Keratinocyte (primary cell): ENCODE results near the gene OPRD1. TPM values are rescaled to one million over a fixed set of nuclear protein-coding genes. Genes with fewer than 3 reads are reported as not detected.
"Not testable (repeated sequence)": the region's sequence is repeated elsewhere in the genome, so short reads cannot be mapped to it uniquely, and the experiment has no call there.

Experiments used
- DNase-seq: peaks from one replicate; pipeline ENCODE4 v3.0.0-alpha.2; 2011; ENCODE audit warnings: low read depth, missing footprints, low spot score
- FAIRE-seq: peaks from 2 replicates; lab custom pipeline; 2011; peaks lifted over from hg19 to GRCh38; lab: Jason Lieb, UNC
- H2AFZ ChIP-seq: 2 replicates; pipeline ENCODE4 v1.6.0; 2012; ENCODE audit warnings: low read length, control low read depth, inconsistent platforms; ENCODE audit not compliant: control insufficient read depth
- H3K27ac ChIP-seq: 2 replicates; pipeline ENCODE4 v1.5.1; 2011; ENCODE audit warnings: low read length; ENCODE audit not compliant: control insufficient read depth, insufficient read depth
- H3K27me3 ChIP-seq: 3 replicates; pipeline ENCODE4 v1.6.0; 2011; ENCODE audit warnings: low read length; ENCODE audit not compliant: control insufficient read depth, insufficient read depth; ENCODE audit errors: extremely low read depth
- H3K36me3 ChIP-seq, 2 experiments: 2 replicates in 1 of 2; 3 replicates in 1 of 2; pipeline ENCODE4 v1.5.1; 2011; ENCODE audit warnings: low read length in 2 of 2, mild to moderate bottlenecking in 1 of 2; ENCODE audit not compliant: control insufficient read depth in 2 of 2, insufficient read depth in 2 of 2; ENCODE audit errors: extremely low read depth in 1 of 2
- H3K4me1 ChIP-seq: 3 replicates; pipeline ENCODE4 v1.5.1; 2011; ENCODE audit warnings: low read length; ENCODE audit not compliant: control insufficient read depth, insufficient read depth; ENCODE audit errors: extremely low read depth
- H3K4me2 ChIP-seq: 3 replicates; pipeline ENCODE4 v1.6.0; 2011; ENCODE audit warnings: low read depth, low read length; ENCODE audit not compliant: control insufficient read depth, insufficient read depth; ENCODE audit errors: extremely low read depth
- H3K4me3 ChIP-seq, 3 experiments: fragments of 200-600 bp in 1 of 3; sonication (generic) in 1 of 3; 2 replicates in 2 of 3; 3 replicates in 1 of 3; pipeline ENCODE4 v1.5.1; 2011 to 2016; ENCODE audit warnings: low read length in 3 of 3, mild to moderate bottlenecking in 3 of 3, control low read depth in 2 of 3, inconsistent platforms in 1 of 3, low read depth in 1 of 3, mixed read lengths in 1 of 3, mixed run types in 1 of 3, moderate library complexity in 1 of 3; ENCODE audit not compliant: control insufficient read depth in 2 of 3, insufficient read depth in 2 of 3; ENCODE audit errors: extremely low read depth in 1 of 3
- H3K79me2 ChIP-seq: 2 replicates; pipeline ENCODE4 v1.6.0; 2012; ENCODE audit warnings: low read length; ENCODE audit not compliant: control insufficient read depth, insufficient read depth
- H3K9ac ChIP-seq: 3 replicates; pipeline ENCODE4 v1.6.0; 2011; ENCODE audit warnings: low read length; ENCODE audit not compliant: control insufficient read depth, insufficient read depth; ENCODE audit errors: extremely low read depth
- H3K9me1 ChIP-seq: 3 replicates; pipeline ENCODE4 v1.6.0; 2011; ENCODE audit warnings: low read length; ENCODE audit not compliant: control insufficient read depth, insufficient read depth; ENCODE audit errors: extremely low read depth
- H3K9me3 ChIP-seq: 2 replicates; pipeline ENCODE4 v1.5.1; 2012; ENCODE audit warnings: low read depth, low read length; ENCODE audit not compliant: control insufficient read depth
- H4K20me1 ChIP-seq: 3 replicates; pipeline ENCODE4 v1.6.0; 2011; ENCODE audit warnings: low read length; ENCODE audit not compliant: control insufficient read depth, insufficient read depth; ENCODE audit errors: extremely low read depth
- EZH2 ChIP-seq: IDR thresholded peaks from one replicate; pipeline ENCODE4 v1.6.1; 2012; ENCODE audit warnings: inconsistent platforms, mild to moderate bottlenecking, low read length, moderate library complexity
- dilution Hi-C: fragments of 300-500 bp; cut with MboI; formaldehyde crosslinking; loops from one replicate; pipeline ENCODE4 v1.7.0; 2020; ENCODE audit warnings: low sequenced_read_pairs; ENCODE audit not compliant: extremely low pct_ligation_motif_present
- polyA plus RNA-seq, 5 experiments: library from polyadenylated mRNA; depleted of rRNA in 3 of 5; stranded (reverse) in 3 of 5; stranded (forward) in 1 of 5; unstranded in 1 of 5; fragments of >200 nt; gene quantifications; 1 replicate in 1 of 5; 2 replicates in 3 of 5; 3 replicates in 1 of 5; pipeline versions ENCODE4 v1.2.1 to v1.2.3, GENCODE V29; 2011 to 2012; ENCODE audit warnings: missing spikeins in 2 of 5, low read depth in 1 of 5, low replicate concordance in 1 of 5
- TF ChIP-seq, protein P1 (sequence below), 3 experiments: IDR thresholded peaks in 1 of 3; conservative IDR thresholded peaks in 1 of 3; optimal IDR thresholded peaks in 1 of 3; 2 replicates in 2 of 3; 3 replicates in 1 of 3; pipeline versions ENCODE3 to v1.5.1; 2011; ENCODE audit warnings: low read length in 3 of 3, mild to moderate bottlenecking in 3 of 3, moderate library complexity in 2 of 3, control low read depth in 1 of 3, inconsistent platforms in 1 of 3; ENCODE audit not compliant: insufficient read depth in 2 of 3; ENCODE audit errors: extremely low read depth in 1 of 3

Gene OPRD1
- polyA plus RNA-seq, 1 donor (not counting 4 experiments of a cell fraction or from before 2014, with no cell fraction given) = not detected

DNA sequence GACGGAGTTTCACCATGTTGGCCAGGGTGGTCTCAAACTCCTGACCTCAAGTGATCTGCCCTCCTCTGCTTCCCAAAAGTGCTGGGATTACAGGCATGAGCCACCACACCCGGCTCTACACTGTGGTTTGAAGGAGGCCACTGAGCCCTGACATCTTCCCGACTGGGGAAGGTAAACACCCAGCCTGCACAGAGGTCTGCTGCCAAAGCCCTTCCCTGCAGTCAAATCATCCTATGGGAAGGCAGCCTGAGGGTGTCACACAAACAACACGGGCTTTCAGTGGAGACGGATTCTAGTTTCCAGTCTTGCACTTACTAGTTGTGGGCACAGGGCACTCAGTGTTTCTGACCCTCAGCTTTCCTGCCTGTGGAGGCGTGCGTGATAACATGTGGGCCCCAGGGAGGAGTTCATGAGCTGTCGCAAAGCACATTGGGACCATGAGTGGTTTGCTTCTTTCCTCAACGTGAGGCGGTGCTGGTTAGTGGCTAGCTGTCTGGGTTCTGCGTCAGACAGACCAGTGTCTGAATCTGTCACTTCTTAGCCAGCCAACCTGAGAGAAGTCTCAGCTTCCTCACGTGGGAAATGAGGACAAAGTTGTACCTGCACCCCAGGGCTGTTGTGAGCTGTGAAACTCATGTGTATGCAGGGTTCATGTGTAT, 21.5 kb upstream of the OPRD1 start:
- H3K27me3 ChIP-seq = peaks cover 11% of the 10 kb centered on the region
- H3K9me3 ChIP-seq = no peaks in the 10 kb centered on the region
- TF ChIP-seq EZH2 = no peak
- TF ChIP-seq, protein P1, sequence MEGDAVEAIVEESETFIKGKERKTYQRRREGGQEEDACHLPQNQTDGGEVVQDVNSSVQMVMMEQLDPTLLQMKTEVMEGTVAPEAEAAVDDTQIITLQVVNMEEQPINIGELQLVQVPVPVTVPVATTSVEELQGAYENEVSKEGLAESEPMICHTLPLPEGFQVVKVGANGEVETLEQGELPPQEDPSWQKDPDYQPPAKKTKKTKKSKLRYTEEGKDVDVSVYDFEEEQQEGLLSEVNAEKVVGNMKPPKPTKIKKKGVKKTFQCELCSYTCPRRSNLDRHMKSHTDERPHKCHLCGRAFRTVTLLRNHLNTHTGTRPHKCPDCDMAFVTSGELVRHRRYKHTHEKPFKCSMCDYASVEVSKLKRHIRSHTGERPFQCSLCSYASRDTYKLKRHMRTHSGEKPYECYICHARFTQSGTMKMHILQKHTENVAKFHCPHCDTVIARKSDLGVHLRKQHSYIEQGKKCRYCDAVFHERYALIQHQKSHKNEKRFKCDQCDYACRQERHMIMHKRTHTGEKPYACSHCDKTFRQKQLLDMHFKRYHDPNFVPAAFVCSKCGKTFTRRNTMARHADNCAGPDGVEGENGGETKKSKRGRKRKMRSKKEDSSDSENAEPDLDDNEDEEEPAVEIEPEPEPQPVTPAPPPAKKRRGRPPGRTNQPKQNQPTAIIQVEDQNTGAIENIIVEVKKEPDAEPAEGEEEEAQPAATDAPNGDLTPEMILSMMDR (optimal IDR thresholded peaks at IDR 0.05 in 1 of 3, IDR thresholded peaks at IDR 0.05 in 1 of 3, conservative IDR thresholded peaks at IDR 0.05 in 1 of 3; ENCODE audit: extremely low read depth in 1 of 3, insufficient read depth in 2 of 3, low read length in 3 of 3) = no peak
- dilution Hi-C loops = loop anchor here (10.0 kb wide), 1 partner anchor 54 kb away; no protein-coding TSS in a partner anchor
- H3K4me3 ChIP-seq = no peak overlapping the region
- H3K36me3 ChIP-seq = no peaks in the 10 kb centered on the region
- H3K4me1 ChIP-seq = no peaks in the 10 kb centered on the region
- H3K9me1 ChIP-seq = no peaks in the 10 kb centered on the region
- FAIRE-seq (no peak), DNase-seq (no peak)
- H2AFZ ChIP-seq = no peak overlapping the region
- no peak overlapping the region for H3K9ac ChIP-seq
- H3K79me2 ChIP-seq = no peaks in the 10 kb centered on the region
- H3K27ac ChIP-seq = no peak overlapping the region
- H3K4me2 ChIP-seq = no peak overlapping the region
- no peaks in the 10 kb centered on the region for H4K20me1 ChIP-seq

DNA sequence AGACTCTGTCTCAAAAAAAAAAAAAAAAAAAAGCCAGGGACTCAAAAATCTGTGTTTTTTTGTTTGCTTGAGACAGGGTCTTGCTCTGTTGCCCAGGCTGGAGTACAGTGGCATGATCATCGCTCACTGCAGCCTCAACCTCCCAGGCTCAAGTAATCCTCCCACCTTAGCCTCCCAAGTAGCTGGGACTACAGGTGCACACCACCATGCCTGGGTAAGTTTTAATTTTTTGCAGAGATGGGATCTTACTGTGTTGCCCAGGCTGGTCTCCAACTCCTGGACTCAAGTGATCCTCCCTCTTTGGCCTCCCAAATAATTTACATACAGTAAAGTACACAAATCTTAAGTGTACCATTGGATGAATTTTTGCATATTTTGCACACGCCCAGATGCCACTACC, 20.0 kb upstream of the OPRD1 start:
- H3K27ac ChIP-seq, H3K9me3 ChIP-seq, H4K20me1 ChIP-seq, DNase-seq, H3K4me3 ChIP-seq, H3K9me1 ChIP-seq, H3K79me2 ChIP-seq, FAIRE-seq, H3K4me1 ChIP-seq, H3K36me3 ChIP-seq, H3K9ac ChIP-seq, H3K4me2 ChIP-seq, H2AFZ ChIP-seq: not testable (repeated sequence)
- H3K27me3 ChIP-seq = peaks cover 11% of the 10 kb centered on the region
- dilution Hi-C loops = loop anchor here (10.0 kb wide), 1 partner anchor 53 kb away; no protein-coding TSS in a partner anchor
